H9 (cell line): ENCODE results near the gene EEF1AKMT2. TPM values are rescaled to one million over a fixed set of nuclear protein-coding genes. Genes with fewer than 3 reads are reported as not detected.

Source experiments
- DNase-seq: peaks from one replicate; pipeline ENCODE4 v3.0.0-alpha.2; 2017
- H2AFZ ChIP-seq: one replicate; pipeline ENCODE4 v1.6.1; 2013; ENCODE audit warnings: mild to moderate bottlenecking, low read length, control low read depth, moderate library complexity
- H2AK5ac ChIP-seq: 2 replicates; pipeline ENCODE4 v1.6.1; 2013; ENCODE audit warnings: low read length, control low read depth, mixed read lengths; ENCODE audit not compliant: insufficient read length
- H2BK120ac ChIP-seq: one replicate; pipeline ENCODE4 v1.6.1; 2013; ENCODE audit warnings: low read depth, mild to moderate bottlenecking, low read length, control low read depth, inconsistent platforms; ENCODE audit not compliant: poor library complexity, severe bottlenecking
- H2BK12ac ChIP-seq: 2 replicates; pipeline ENCODE4 v1.6.1; 2013; ENCODE audit warnings: low read length, control low read depth, mixed read lengths, low read depth; ENCODE audit not compliant: insufficient read length
- H2BK15ac ChIP-seq: 2 replicates; pipeline ENCODE4 v1.6.1; 2013; ENCODE audit warnings: low read depth, low read length, control low read depth
- H2BK20ac ChIP-seq: one replicate; pipeline ENCODE4 v1.6.1; 2013; ENCODE audit warnings: low read depth, mild to moderate bottlenecking, low read length, control low read depth, inconsistent platforms; ENCODE audit not compliant: poor library complexity, severe bottlenecking
- H2BK5ac ChIP-seq: 2 replicates; pipeline ENCODE4 v1.6.1; 2013; ENCODE audit warnings: low read length, control low read depth, mixed read lengths; ENCODE audit not compliant: insufficient read length
- H3K14ac ChIP-seq: 2 replicates; pipeline ENCODE4 v1.6.1; 2013; ENCODE audit warnings: low read length, control low read depth; ENCODE audit not compliant: insufficient read depth
- H3K18ac ChIP-seq: 2 replicates; pipeline ENCODE4 v1.6.1; 2013; ENCODE audit warnings: low read depth, mild to moderate bottlenecking, mixed read lengths, low read length, control low read depth; ENCODE audit not compliant: insufficient read length
- H3K23ac ChIP-seq: 2 replicates; pipeline ENCODE4 v1.6.1; 2013; ENCODE audit warnings: low read length, control low read depth, mixed read lengths, low read depth; ENCODE audit not compliant: insufficient read length
- H3K23me2 ChIP-seq: 2 replicates; pipeline ENCODE4 v1.6.1; 2013; ENCODE audit warnings: low read depth, mild to moderate bottlenecking, mixed read lengths, low read length, control low read depth; ENCODE audit not compliant: insufficient read length, poor library complexity, severe bottlenecking
- H3K27ac ChIP-seq: 2 replicates; pipeline ENCODE4 v1.5.1; 2013; ENCODE audit warnings: low read length, control low read depth, mixed read lengths, low read depth; ENCODE audit not compliant: insufficient read length
- H3K27me3 ChIP-seq: 2 replicates; pipeline ENCODE4 v1.6.1; 2013; ENCODE audit warnings: low read length, control low read depth, inconsistent platforms; ENCODE audit not compliant: insufficient read depth
- H3K4ac ChIP-seq: 2 replicates; pipeline ENCODE4 v1.6.1; 2013; ENCODE audit warnings: low read depth, mild to moderate bottlenecking, control low read depth, inconsistent platforms, low read length, moderate library complexity
- H3K4me1 ChIP-seq: 2 replicates; pipeline ENCODE4 v1.6.1; 2013; ENCODE audit warnings: low read length, control low read depth, inconsistent platforms; ENCODE audit not compliant: insufficient read depth
- H3K4me2 ChIP-seq: 2 replicates; pipeline ENCODE4 v1.6.1; 2013; ENCODE audit warnings: low read length, control low read depth, mixed read lengths; ENCODE audit not compliant: insufficient read length, insufficient read depth
- H3K56ac ChIP-seq: 2 replicates; pipeline ENCODE4 v1.6.1; 2013; ENCODE audit warnings: low read depth, mild to moderate bottlenecking, mixed read lengths, low read length, control low read depth; ENCODE audit not compliant: insufficient read length
- H3K79me1 ChIP-seq: 2 replicates; pipeline ENCODE4 v1.6.1; 2013; ENCODE audit warnings: low read depth, mild to moderate bottlenecking, moderate library complexity, low read length, control low read depth, inconsistent platforms; ENCODE audit not compliant: insufficient read depth, poor library complexity, severe bottlenecking
- H3K79me2 ChIP-seq: 2 replicates; pipeline ENCODE4 v1.6.1; 2013; ENCODE audit warnings: low read length, control low read depth, inconsistent platforms; ENCODE audit not compliant: insufficient read depth
- H3K9ac ChIP-seq: 2 replicates; pipeline ENCODE4 v1.6.1; 2013; ENCODE audit warnings: low read length, control low read depth, mixed read lengths; ENCODE audit not compliant: insufficient read length; ENCODE audit errors: extremely low read depth
- H3K9me3 ChIP-seq: one replicate; pipeline ENCODE4 v1.6.1; 2013; ENCODE audit warnings: low read depth, low read length, inconsistent platforms; ENCODE audit not compliant: control insufficient read depth
- H3T11ph ChIP-seq: one replicate; pipeline ENCODE4 v1.6.1; 2013; ENCODE audit warnings: mild to moderate bottlenecking, low read length, control low read depth, inconsistent platforms
- H4K20me1 ChIP-seq: one replicate; pipeline ENCODE4 v1.6.1; 2013; ENCODE audit not compliant: control insufficient read depth, insufficient read length, insufficient read depth
- H4K5ac ChIP-seq: 2 replicates; pipeline ENCODE4 v1.6.1; 2013; ENCODE audit warnings: low read depth, mild to moderate bottlenecking, mixed read lengths, low read length, control low read depth; ENCODE audit not compliant: insufficient read length
- H4K8ac ChIP-seq: replicated peaks from 2 replicates; pipeline ENCODE4 v1.6.1; 2013; ENCODE audit warnings: low read length, control low read depth, mixed read lengths, low read depth; ENCODE audit not compliant: insufficient read length
- H4K91ac ChIP-seq: 2 replicates; pipeline ENCODE4 v1.6.1; 2013; ENCODE audit warnings: low read depth, mild to moderate bottlenecking, moderate library complexity, mixed read lengths, low read length, control low read depth; ENCODE audit not compliant: insufficient read length
- H3K27ac Mint-ChIP-seq, 3 experiments: 2 replicates in 2 of 3; 3 replicates in 1 of 3; pipeline ENCODE4 v1.8.0; 2020 to 2021; ENCODE audit warnings: mixed read lengths in 3 of 3, mild to moderate bottlenecking in 1 of 3, moderate library complexity in 1 of 3
- H3K27me3 Mint-ChIP-seq: 2 replicates; pipeline ENCODE4 v1.8.0; 2021; ENCODE audit warnings: low read depth, mild to moderate bottlenecking, moderate library complexity, mixed read lengths
- H3K36me3 Mint-ChIP-seq, 3 experiments: 2 replicates in 2 of 3; 3 replicates in 1 of 3; pipeline ENCODE4 v1.8.0; 2020 to 2021; ENCODE audit warnings: low read depth in 3 of 3, mixed read lengths in 3 of 3; ENCODE audit not compliant: insufficient read depth in 1 of 3
- H3K4me1 Mint-ChIP-seq, 2 experiments: 2 replicates each; pipeline ENCODE4 v1.8.0; 2020; ENCODE audit warnings: mixed read lengths in 2 of 2
- H3K4me3 Mint-ChIP-seq, 2 experiments: 2 replicates in 1 of 2; 3 replicates in 1 of 2; pipeline ENCODE4 v1.8.0; 2020 to 2021; ENCODE audit warnings: mild to moderate bottlenecking in 2 of 2, mixed read lengths in 2 of 2, moderate library complexity in 1 of 2
- H3K9me3 Mint-ChIP-seq, 2 experiments: 2 replicates in 1 of 2; 3 replicates in 1 of 2; pipeline ENCODE4 v1.8.0; 2020; ENCODE audit warnings: mild to moderate bottlenecking in 2 of 2, mixed read lengths in 2 of 2, moderate library complexity in 1 of 2
- CTCF ChIP-seq: fragments of 200-600 bp; sonication (generic); conservative IDR thresholded peaks from 3 replicates; pipeline ENCODE4 v1.8.0; 2021; ENCODE audit warnings: antibody characterized with exemption, mild to moderate bottlenecking
- WGBS: extraction: QIAGEN DNeasy Blood & Tissue Kit; methylation state at CpG from one replicate; pipeline ENCODE4 v1.1.7; 2013; ENCODE audit warnings: missing lambda C conversion rate, low lambda C conversion rate, mixed read lengths; ENCODE audit not compliant: insufficient read length; ENCODE audit errors: extremely low coverage; 5-methylcytosine and 5-hydroxymethylcytosine counted together
- total RNA-seq: library from RNA; stranded (reverse); gene quantifications from 2 replicates; pipeline ENCODE4 v1.2.1, GENCODE V29; 2021

The EEF1AKMT2 gene
- total RNA-seq, 1 experiment from 2014 or later = 19.0 TPM

GRCh38 chr10:124739986-124740368 is 51.7 kb downstream of the EEF1AKMT2 start:
- H2BK5ac ChIP-seq = no peak overlapping the region
- H3K18ac ChIP-seq = no peak overlapping the region
- H3K79me2 ChIP-seq = no peaks in the 10 kb centered on the region; the same call in 1 of the 2 replicates
- H3T11ph ChIP-seq = no peak overlapping the region
- no peaks in the 10 kb centered on the region for H3K9me3 Mint-ChIP-seq
- peaks cover 9% of the 10 kb centered on the region for H3K23me2 ChIP-seq
- peaks cover 18% of the 10 kb centered on the region; the same call in 1 of the 2 replicates for H3K4me1 ChIP-seq
- H2BK12ac ChIP-seq = no peak overlapping the region
- no peak overlapping the region for H3K56ac ChIP-seq
- no peak overlapping the region for H2BK15ac ChIP-seq
- H3K36me3 Mint-ChIP-seq = no peaks in the 10 kb centered on the region; a peak in 1 of 7 replicates
- H2AFZ ChIP-seq = no peak overlapping the region
- H3K27me3 ChIP-seq = peaks cover 6% of the 10 kb centered on the region; the same call in 1 of the 2 replicates
- H3K9ac ChIP-seq = no peak overlapping the region
- no peak overlapping the region for H4K5ac ChIP-seq
- H3K14ac ChIP-seq = no peak overlapping the region
- peaks cover 65 to 71% of the 10 kb centered on the region in 2 experiments for H3K4me1 Mint-ChIP-seq
- H2BK20ac ChIP-seq = no peak overlapping the region
- no peak overlapping the region for H3K4ac ChIP-seq
- peak overlapping the region; percentile 14 to 54 for H3K4me3 Mint-ChIP-seq
- no peak overlapping the region for H3K27ac ChIP-seq
- H2BK120ac ChIP-seq = no peak overlapping the region
- H3K4me2 ChIP-seq = peak overlapping the region; percentile 6
- H2AK5ac ChIP-seq = no peak overlapping the region
- no peak for DNase-seq
- H3K23ac ChIP-seq = no peak overlapping the region
- peaks cover 45% of the 10 kb centered on the region for H3K27me3 Mint-ChIP-seq
- H4K8ac ChIP-seq = no peak overlapping the region
- no peak overlapping the region for H4K91ac ChIP-seq
- H4K20me1 ChIP-seq = no peaks in the 10 kb centered on the region
- peak overlapping the region in 1 of 3 experiments; percentile 56; a peak in 4 of 7 replicates for H3K27ac Mint-ChIP-seq
- no peaks in the 10 kb centered on the region for H3K79me1 ChIP-seq
- TF ChIP-seq CTCF = no peak
- H3K9me3 ChIP-seq = no peaks in the 10 kb centered on the region
- WGBS = no CpG with 5 or more reads among the region's 7 CpGs
